Neuronal stem cell (in vitro differentiated cells): ENCODE measurements around the gene PGA3.
"Not testable (repeated sequence)": the region's sequence is repeated elsewhere in the genome, so short reads cannot be mapped to it uniquely, and the experiment has no call there.

Experiments used
- DNase-seq: peaks from one replicate; pipeline ENCODE4 v3.0.0-alpha.2; 2013; ENCODE audit warnings: low spot score
- H2AFZ ChIP-seq: one replicate; pipeline ENCODE4 v1.6.1; 2013; ENCODE audit warnings: mild to moderate bottlenecking, low read length, inconsistent platforms
- H2AK5ac ChIP-seq: 2 replicates; pipeline ENCODE4 v1.6.1; 2013; ENCODE audit warnings: low read depth, mild to moderate bottlenecking, inconsistent platforms, low read length, moderate library complexity, mixed read lengths
- H2BK120ac ChIP-seq: 2 replicates; pipeline ENCODE4 v1.6.1; 2013; ENCODE audit warnings: low read depth, mild to moderate bottlenecking, inconsistent platforms, low read length, moderate library complexity, mixed read lengths
- H2BK12ac ChIP-seq: one replicate; pipeline ENCODE4 v1.6.1; 2013; ENCODE audit warnings: low read length, inconsistent platforms
- H2BK15ac ChIP-seq: 2 replicates; pipeline ENCODE4 v1.6.1; 2013; ENCODE audit warnings: mild to moderate bottlenecking, low read length, inconsistent platforms, mixed read lengths
- H2BK5ac ChIP-seq: one replicate; pipeline ENCODE4 v1.6.1; 2013; ENCODE audit warnings: inconsistent platforms, mild to moderate bottlenecking, low read length, moderate library complexity
- H3K14ac ChIP-seq: one replicate; pipeline ENCODE4 v1.6.1; 2013; ENCODE audit warnings: low read length, inconsistent platforms
- H3K18ac ChIP-seq: 2 replicates; pipeline ENCODE4 v1.6.1; 2013; ENCODE audit warnings: low read length, inconsistent platforms
- H3K23ac ChIP-seq: 2 replicates; pipeline ENCODE4 v1.6.1; 2013; ENCODE audit warnings: low read depth, mild to moderate bottlenecking, mixed read lengths, low read length, inconsistent platforms; ENCODE audit not compliant: poor library complexity
- H3K27ac ChIP-seq: replicated peaks from 3 replicates; pipeline ENCODE4 v1.5.1; 2013; ENCODE audit warnings: low read length, inconsistent platforms
- H3K27me3 ChIP-seq, 3 experiments: 2 replicates each; pipeline ENCODE4 v1.6.1; 2013; ENCODE audit warnings: low read length in 3 of 3, mild to moderate bottlenecking in 2 of 3, inconsistent platforms in 1 of 3, low read depth in 1 of 3, mixed read lengths in 1 of 3, moderate library complexity in 1 of 3; ENCODE audit not compliant: control insufficient read depth in 3 of 3, insufficient read depth in 3 of 3
- H3K36me3 ChIP-seq, 2 donors: replicated peaks in 1 of 2; 2 replicates each; pipeline ENCODE4 v1.6.1; 2013; ENCODE audit warnings: low read length in 2 of 2; ENCODE audit not compliant: control insufficient read depth in 2 of 2, insufficient read depth in 2 of 2
- H3K4ac ChIP-seq: 2 replicates; pipeline ENCODE4 v1.6.1; 2013; ENCODE audit warnings: inconsistent platforms, mild to moderate bottlenecking, low read length, moderate library complexity
- H3K4me1 ChIP-seq, 2 donors: 1 replicate in 1 of 2; 2 replicates in 1 of 2; pipeline ENCODE4 v1.6.1; 2013; ENCODE audit warnings: low read length in 2 of 2, low read depth in 1 of 2; ENCODE audit not compliant: control insufficient read depth in 2 of 2, insufficient read depth in 1 of 2
- H3K4me2 ChIP-seq: one replicate; pipeline ENCODE4 v1.6.1; 2013; ENCODE audit warnings: mild to moderate bottlenecking, low read length, inconsistent platforms; ENCODE audit not compliant: insufficient read depth, poor library complexity, severe bottlenecking
- H3K4me3 ChIP-seq, 2 donors: 2 replicates each; pipeline ENCODE4 v1.5.1; 2013; ENCODE audit warnings: low read length in 2 of 2, mild to moderate bottlenecking in 2 of 2, inconsistent platforms in 1 of 2, moderate library complexity in 1 of 2
- H3K79me1 ChIP-seq: one replicate; pipeline ENCODE4 v1.6.1; 2013; ENCODE audit warnings: low read depth, mild to moderate bottlenecking, inconsistent platforms, low read length, moderate library complexity
- H3K9ac ChIP-seq: one replicate; pipeline ENCODE4 v1.6.1; 2013; ENCODE audit warnings: mild to moderate bottlenecking, low read depth, low read length, inconsistent platforms; ENCODE audit not compliant: poor library complexity
- H3K9me3 ChIP-seq, 2 donors: replicated peaks in 1 of 2; 2 replicates each; pipeline versions ENCODE3 to v1.6.1; 2013; ENCODE audit warnings: low read length in 2 of 2, mild to moderate bottlenecking in 2 of 2, inconsistent platforms in 1 of 2, low read depth in 1 of 2, mixed read lengths in 1 of 2, moderate library complexity in 1 of 2; ENCODE audit not compliant: control insufficient read depth in 2 of 2, insufficient read depth in 1 of 2
- H4K8ac ChIP-seq: one replicate; pipeline ENCODE4 v1.6.1; 2013; ENCODE audit warnings: low read depth, mild to moderate bottlenecking, inconsistent platforms, low read length, moderate library complexity
- H4K91ac ChIP-seq: one replicate; pipeline ENCODE4 v1.6.1; 2013; ENCODE audit warnings: low read length, low read depth, mild to moderate bottlenecking, inconsistent platforms; ENCODE audit not compliant: poor library complexity
- WGBS, 2 donors: extraction: QIAGEN DNeasy Blood & Tissue Kit; methylation state at CpG; one replicate each; pipeline ENCODE4 v1.1.7; 2013; ENCODE audit warnings: missing lambda C conversion rate in 2 of 2, mixed read lengths in 1 of 2; ENCODE audit not compliant: insufficient read length in 2 of 2, insufficient replicate concordance in 1 of 2; ENCODE audit errors: extremely low coverage in 2 of 2; 5-methylcytosine and 5-hydroxymethylcytosine counted together

Gene PGA3

GRCh38 chr11:61204502-61205059, 1.3 kb downstream of the PGA3 start:
- not testable (repeated sequence) for H3K79me1 ChIP-seq, H2BK5ac ChIP-seq, H2BK12ac ChIP-seq, H3K18ac ChIP-seq, H2AK5ac ChIP-seq, H3K27ac ChIP-seq, DNase-seq, H3K9me3 ChIP-seq, H4K8ac ChIP-seq, H3K23ac ChIP-seq, H3K14ac ChIP-seq, H3K4me3 ChIP-seq, H3K4me2 ChIP-seq, H3K4me1 ChIP-seq, H3K4ac ChIP-seq, H4K91ac ChIP-seq, H2BK15ac ChIP-seq, H3K9ac ChIP-seq, H2BK120ac ChIP-seq, H3K27me3 ChIP-seq, H3K36me3 ChIP-seq
- peak overlapping the region; percentile 57 for H2AFZ ChIP-seq
- no CpG with 5 or more reads among the region's 14 CpGs for WGBS, 2 donors

GRCh38 chr11:61207636-61208310, 4.5 kb downstream of the PGA3 start:
- not testable (repeated sequence) for H2BK12ac ChIP-seq, H3K14ac ChIP-seq, H2AK5ac ChIP-seq, H3K4me2 ChIP-seq, H3K9ac ChIP-seq, H3K4ac ChIP-seq, H3K23ac ChIP-seq, H3K4me3 ChIP-seq, H3K27me3 ChIP-seq, H2BK5ac ChIP-seq, H3K36me3 ChIP-seq, H2AFZ ChIP-seq, H3K18ac ChIP-seq, H3K27ac ChIP-seq, H3K4me1 ChIP-seq, H3K9me3 ChIP-seq, H2BK120ac ChIP-seq, H4K8ac ChIP-seq, H2BK15ac ChIP-seq, DNase-seq, H3K79me1 ChIP-seq, H4K91ac ChIP-seq
- WGBS, 2 donors, result no CpG with 5 or more reads among the region's 9 CpGs

- not testable (repeated sequence) for H3K4ac ChIP-seq, H2BK15ac ChIP-seq, H3K79me1 ChIP-seq, H3K9ac ChIP-seq, H3K27ac ChIP-seq, H4K91ac ChIP-seq, H4K8ac ChIP-seq, H2BK12ac ChIP-seq, H2BK120ac ChIP-seq, H2BK5ac ChIP-seq, H3K27me3 ChIP-seq, H3K36me3 ChIP-seq, H3K18ac ChIP-seq, H3K4me3 ChIP-seq, H3K4me1 ChIP-seq, H2AFZ ChIP-seq, DNase-seq, H2AK5ac ChIP-seq, H3K23ac ChIP-seq, H3K4me2 ChIP-seq, H3K14ac ChIP-seq, H3K9me3 ChIP-seq
- WGBS, 2 donors, result no CpG with 5 or more reads among the region's 6 CpGs
Measured at GRCh38 chr11:61210629-61211028, 7.3 kb downstream of the PGA3 start.

- H3K36me3 ChIP-seq, H3K4ac ChIP-seq, H3K27me3 ChIP-seq, H3K4me2 ChIP-seq, H3K23ac ChIP-seq, DNase-seq, H3K79me1 ChIP-seq, H4K8ac ChIP-seq, H3K4me3 ChIP-seq, H3K9ac ChIP-seq, H2BK5ac ChIP-seq, H3K27ac ChIP-seq, H2BK15ac ChIP-seq, H4K91ac ChIP-seq, H2BK120ac ChIP-seq, H3K14ac ChIP-seq, H3K4me1 ChIP-seq, H3K9me3 ChIP-seq, H2AFZ ChIP-seq, H2AK5ac ChIP-seq, H3K18ac ChIP-seq, H2BK12ac ChIP-seq: not testable (repeated sequence)
- WGBS, 2 donors, result no CpG with 5 or more reads among the region's 10 CpGs
Measured at GRCh38 chr11:61211327-61211952, 8.1 kb downstream of the PGA3 start.
